ENCODE data around the gene ANKRD17.
"Not testable (repeated sequence)": the region's sequence is repeated elsewhere in the genome, so short reads cannot be mapped to it uniquely, and the experiment has no call there.

ANKRD17 gene

GRCh38 chr4:73234712-73235111 is 23.9 kb downstream of the ANKRD17 start:
- no peak for TF ChIP-seq CTCF (IDR thresholded peaks at IDR 0.05; ENCODE audit: low read depth, low read length, missing control alignments)
- in situ Hi-C loops (cut with HindIII; ENCODE audit: low sequenced_read_pairs) = no loop called here
- DNase-seq (ENCODE audit: low read depth) = no peak
- H3K4me3 ChIP-seq (ENCODE audit: low read depth, low read length) = no peak overlapping the region

GRCh38 chr4:73231518-73232487 is 26.8 kb downstream of the ANKRD17 start:
- in situ Hi-C loops (cut with HindIII; ENCODE audit: low sequenced_read_pairs) = no loop called here
- TF ChIP-seq CTCF (IDR thresholded peaks at IDR 0.05; ENCODE audit: low read depth, low read length, missing control alignments) = no peak
- no peak overlapping the region for H3K4me3 ChIP-seq (ENCODE audit: low read depth, low read length)
- DNase-seq (ENCODE audit: low read depth) = no peak

GRCh38 chr4:73230865-73231517 is 27.6 kb downstream of the ANKRD17 start:
- H3K4me3 ChIP-seq (ENCODE audit: low read depth, low read length) = no peak overlapping the region
- DNase-seq (ENCODE audit: low read depth) = no peak
- no peak for TF ChIP-seq CTCF (IDR thresholded peaks at IDR 0.05; ENCODE audit: low read depth, low read length, missing control alignments)
- in situ Hi-C loops (cut with HindIII; ENCODE audit: low sequenced_read_pairs) = no loop called here

- H3K4me3 ChIP-seq (ENCODE audit: low read depth, low read length); in situ Hi-C loops (cut with HindIII; ENCODE audit: low sequenced_read_pairs); DNase-seq (ENCODE audit: low read depth): not testable (repeated sequence)
Measured at GRCh38 chr4:73228800-73229199, 29.8 kb downstream of the ANKRD17 start.

GRCh38 chr4:73224886-73225285 is 33.7 kb downstream of the ANKRD17 start:
- in situ Hi-C loops (cut with HindIII; ENCODE audit: low sequenced_read_pairs) = no loop called here

GRCh38 chr4:73223258-73223650 is 35.3 kb downstream of the ANKRD17 start:
- no peak for TF ChIP-seq CTCF (IDR thresholded peaks at IDR 0.05; ENCODE audit: low read depth, low read length, missing control alignments)
- DNase-seq (ENCODE audit: low read depth) = no peak
- H3K4me3 ChIP-seq (ENCODE audit: low read depth, low read length) = peak overlapping the region; percentile 55
- in situ Hi-C loops (cut with HindIII; ENCODE audit: low sequenced_read_pairs) = no loop called here

More at GRCh38 chr4:73224886-73225285, 33.7 kb downstream of the ANKRD17 start:
- no peak for TF ChIP-seq CTCF (IDR thresholded peaks at IDR 0.05; ENCODE audit: low read depth, low read length, missing control alignments)
- H3K4me3 ChIP-seq (ENCODE audit: low read depth, low read length) = no peak overlapping the region
- no peak for DNase-seq (ENCODE audit: low read depth)

All from astrocyte of the cerebellum (primary cell).